Large intestine (tissue), 3 donors: ENCODE data around the gene SPHK1. TPM values are rescaled to one million over a fixed set of nuclear protein-coding genes. Genes with fewer than 3 reads are reported as not detected.

Experiments
- DNase-seq, 2 donors: peaks; one replicate each; pipeline versions ENCODE4 v3.0.0 to v3.0.0-alpha.2; 2013
- H3K27ac ChIP-seq: one replicate; pipeline ENCODE4 v1.5.1; 2013; ENCODE audit warnings: low read length
- H3K27me3 ChIP-seq: 2 replicates; pipeline ENCODE4 v1.6.1; 2013; ENCODE audit warnings: low read length; ENCODE audit not compliant: control insufficient read depth, insufficient read depth
- H3K36me3 ChIP-seq: 2 replicates; pipeline ENCODE4 v1.6.1; 2013; ENCODE audit warnings: low read length; ENCODE audit not compliant: control insufficient read depth, insufficient read depth
- H3K4me1 ChIP-seq: one replicate; pipeline ENCODE4 v1.6.1; 2013; ENCODE audit warnings: low read length; ENCODE audit not compliant: control insufficient read depth, insufficient read depth
- H3K4me3 ChIP-seq: one replicate; pipeline ENCODE4 v1.5.1; 2013; ENCODE audit warnings: low read length
- H3K9me3 ChIP-seq: one replicate; pipeline ENCODE4 v1.6.1; 2013; ENCODE audit warnings: mild to moderate bottlenecking, low read depth, low read length, moderate library complexity; ENCODE audit not compliant: control insufficient read depth
- WGBS: methylation state at CpG from one replicate; pipeline ENCODE4 v1.1.5; 2013; ENCODE audit warnings: low lambda C conversion rate; ENCODE audit not compliant: insufficient coverage; 5-methylcytosine and 5-hydroxymethylcytosine counted together
- polyA plus RNA-seq: library from polyadenylated mRNA; unstranded; fragments of 120-200 nt; gene quantifications from one replicate; pipeline ENCODE4 v1.2.1, GENCODE V29; 2013

Gene SPHK1
- polyA plus RNA-seq, 1 donor, result 3.1 TPM

DNA sequence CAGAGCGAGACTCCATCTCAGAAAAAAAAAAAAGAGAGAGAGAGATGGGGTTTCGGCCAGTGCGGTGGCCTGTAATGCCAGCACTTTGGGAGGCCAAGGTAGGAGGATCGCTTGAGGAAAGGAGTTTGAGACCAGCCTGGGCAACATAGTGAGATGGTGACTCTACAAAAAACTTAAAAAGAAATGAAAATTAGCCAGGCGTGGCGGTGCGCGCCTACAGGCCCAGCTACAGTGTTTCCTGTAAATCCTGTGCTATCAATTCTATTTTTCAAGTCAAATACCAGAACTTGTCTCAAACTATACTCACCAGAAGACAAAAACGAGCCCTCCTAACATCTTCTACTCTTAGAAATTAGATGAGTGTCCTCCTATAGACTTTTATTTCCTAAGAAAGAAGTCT, 49.3 kb downstream of the SPHK1 start:
- no peak for DNase-seq
- Histone ChIP-seq H3K27me3 (no peaks in the 10 kb centered on the region), H3K27ac (no peak overlapping the region), H3K36me3 (no peaks in the 10 kb centered on the region), H3K4me1 (no peaks in the 10 kb centered on the region), H3K4me3 (no peak overlapping the region), H3K9me3 (no peaks in the 10 kb centered on the region)
- WGBS, result 100% methylated on average over 3 of the region's 9 CpGs

DNA sequence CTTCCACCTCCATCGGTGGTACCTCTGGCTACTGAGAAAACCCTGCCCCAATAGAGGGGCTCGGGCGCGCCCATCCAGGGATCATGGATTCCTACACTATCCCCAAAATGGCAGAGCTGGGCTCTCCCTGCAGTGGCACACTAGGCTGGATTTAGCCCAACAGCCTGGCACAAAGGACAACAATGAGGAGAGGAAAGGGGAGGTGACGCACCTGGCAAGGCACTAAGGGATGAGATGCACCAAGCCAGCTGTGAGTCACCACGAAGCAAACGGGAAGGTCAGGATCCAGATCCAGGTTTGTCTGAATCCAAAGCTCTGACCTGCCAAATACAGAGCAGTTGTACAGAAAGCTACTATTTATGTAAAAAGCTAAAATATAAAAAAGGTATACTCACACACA, 50.5 kb downstream of the SPHK1 start:
- Histone ChIP-seq H3K4me3 (no peak overlapping the region), H3K27me3 (no peaks in the 10 kb centered on the region), H3K27ac (no peak overlapping the region), H3K4me1 (no peaks in the 10 kb centered on the region), H3K36me3 (no peaks in the 10 kb centered on the region), H3K9me3 (no peaks in the 10 kb centered on the region)
- WGBS, result no CpG with 5 or more reads among the region's 7 CpGs
- DNase-seq, result no peak

DNA sequence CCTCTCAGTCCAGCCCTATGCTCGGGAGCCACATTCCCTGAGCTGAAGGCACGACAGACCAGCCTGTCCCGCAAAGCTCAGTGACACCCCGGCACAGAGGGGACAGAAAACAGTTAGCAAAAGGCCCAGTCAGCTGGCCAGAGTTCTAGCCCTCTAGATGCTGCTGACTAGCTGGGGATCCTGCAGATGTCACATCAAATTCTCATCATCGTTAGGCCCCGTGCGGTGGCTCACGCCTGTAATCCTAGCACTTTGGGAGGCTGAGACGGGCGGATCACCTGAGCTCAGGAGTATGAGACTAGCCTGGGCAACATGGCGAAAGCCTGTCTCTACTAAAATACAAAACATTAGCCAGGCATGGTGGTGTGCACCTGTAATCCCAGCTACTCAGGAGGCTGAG, 51.3 kb downstream of the SPHK1 start:
- H3K9me3 ChIP-seq, result no peaks in the 10 kb centered on the region
- no peaks in the 10 kb centered on the region for H3K4me1 ChIP-seq
- H3K36me3 ChIP-seq, result no peaks in the 10 kb centered on the region
- H3K27me3 ChIP-seq, result no peaks in the 10 kb centered on the region
- no CpG with 5 or more reads among the region's 11 CpGs for WGBS
- H3K27ac ChIP-seq, result no peak overlapping the region
- H3K4me3 ChIP-seq, result no peak overlapping the region
- no peak for DNase-seq

Other genes with a start within 250 kb of the SPHK1 start
- gene FOXJ1, start 243.4 kb upstream of the SPHK1 start, polyA plus RNA-seq, result 1.2 TPM
- 19.2 TPM for gene RNF157, start 144.1 kb upstream of the SPHK1 start, polyA plus RNA-seq
- 68.4 TPM for gene UBALD2, start 119.3 kb upstream of the SPHK1 start, polyA plus RNA-seq
- gene QRICH2, start 76.3 kb upstream of the SPHK1 start, polyA plus RNA-seq, result 3.1 TPM
- 54.8 TPM for gene PRPSAP1, start 30.7 kb upstream of the SPHK1 start, polyA plus RNA-seq
- gene UBE2O, start 68.5 kb downstream of the SPHK1 start, polyA plus RNA-seq, result 21.0 TPM
- 0.13 TPM for gene AANAT, start 83.0 kb downstream of the SPHK1 start, polyA plus RNA-seq
- gene RHBDF2, start 116.8 kb downstream of the SPHK1 start, polyA plus RNA-seq, result 35.2 TPM
- 14.1 TPM for gene CYGB, start 153.1 kb downstream of the SPHK1 start, polyA plus RNA-seq
- gene PRCD, start 155.4 kb downstream of the SPHK1 start, polyA plus RNA-seq, result 4.7 TPM
- 3.9 TPM for gene ST6GALNAC2, start 201.3 kb downstream of the SPHK1 start, polyA plus RNA-seq